ENCODE results near the gene EHMT1. TPM values are rescaled to one million over a fixed set of nuclear protein-coding genes. Genes with fewer than 3 reads are reported as not detected.
"Not testable (repeated sequence)": the region's sequence is repeated elsewhere in the genome, so short reads cannot be mapped to it uniquely, and the experiment has no call there.

Gene EHMT1
- total RNA-seq, 2 donors from 2014 or later: 67.5 to 69.3 TPM

DNA sequence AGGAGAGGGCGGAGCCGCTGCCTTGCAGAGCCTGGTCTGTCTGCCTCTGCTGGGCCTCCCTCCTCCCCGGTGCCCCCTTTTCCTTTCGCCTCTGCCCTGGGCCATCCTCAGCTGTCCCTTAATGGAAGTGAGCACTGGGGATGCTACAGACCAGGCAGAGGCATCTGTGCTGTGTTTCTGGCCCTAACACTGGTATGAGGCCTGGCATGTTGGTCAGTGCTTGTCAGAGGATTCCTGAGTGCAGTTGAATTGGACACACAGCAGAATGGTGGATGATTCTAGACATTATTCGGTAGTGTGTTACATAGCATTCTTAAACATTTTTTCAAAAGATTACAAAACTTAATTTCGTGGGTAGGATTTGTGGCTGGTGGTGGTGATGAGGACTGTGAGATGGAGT lies 88.6 kb downstream of the EHMT1 start:
- Mint-ChIP-seq H3K4me3 (no peak overlapping the region), H3K27me3 (ENCODE audit: low read depth) (no peaks in the 10 kb centered on the region), H3K36me3 (ENCODE audit: insufficient read depth in 2 of 2) (peaks cover 22 to 30% of the 10 kb centered on the region in 2 donors), H3K4me1 (ENCODE audit: low read depth) (peaks cover 41% of the 10 kb centered on the region), H3K27ac (peak overlapping the region; percentile 83), H3K9me3 (peaks cover 7 to 12% of the 10 kb centered on the region in 2 donors)
- DNase-seq (no peak), ATAC-seq (replicated peaks in 1 of 2) (no peak)

DNA sequence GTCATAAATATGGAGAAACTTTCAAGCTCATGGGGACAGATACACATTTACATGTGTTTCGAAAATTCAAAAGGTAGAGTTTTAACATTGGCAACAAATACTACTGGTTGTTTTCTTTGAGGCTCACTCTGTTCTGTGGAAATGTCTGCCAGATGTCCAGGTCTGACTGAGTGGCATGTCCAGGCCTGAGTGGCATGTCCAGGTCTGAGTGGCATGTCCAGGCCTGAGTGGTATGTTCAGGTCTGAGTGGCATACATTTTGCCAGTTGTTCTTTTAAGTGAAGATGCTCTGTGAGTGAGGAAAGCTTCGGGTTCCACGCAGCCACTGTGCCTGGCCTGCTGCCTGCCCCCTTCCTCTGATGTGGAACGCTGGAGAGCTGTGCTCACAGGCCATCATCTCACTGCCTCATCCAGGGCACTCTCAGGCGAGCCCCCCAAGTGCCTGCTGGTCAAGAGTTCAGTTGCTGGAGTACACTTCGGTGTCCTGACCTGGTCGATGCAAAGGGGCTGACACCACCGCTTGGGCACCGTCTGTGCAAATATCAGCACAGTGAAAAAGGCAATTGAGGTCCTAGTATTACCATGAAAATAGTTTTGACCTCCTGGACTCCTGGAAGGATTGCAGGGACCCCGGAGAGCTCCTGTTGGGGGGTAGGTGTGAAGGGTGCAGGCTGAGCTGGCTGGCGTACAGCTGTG lies 89.9 kb downstream of the EHMT1 start:
- peaks cover 36% of the 10 kb centered on the region for H3K4me1 Mint-ChIP-seq (ENCODE audit: low read depth)

DNA sequence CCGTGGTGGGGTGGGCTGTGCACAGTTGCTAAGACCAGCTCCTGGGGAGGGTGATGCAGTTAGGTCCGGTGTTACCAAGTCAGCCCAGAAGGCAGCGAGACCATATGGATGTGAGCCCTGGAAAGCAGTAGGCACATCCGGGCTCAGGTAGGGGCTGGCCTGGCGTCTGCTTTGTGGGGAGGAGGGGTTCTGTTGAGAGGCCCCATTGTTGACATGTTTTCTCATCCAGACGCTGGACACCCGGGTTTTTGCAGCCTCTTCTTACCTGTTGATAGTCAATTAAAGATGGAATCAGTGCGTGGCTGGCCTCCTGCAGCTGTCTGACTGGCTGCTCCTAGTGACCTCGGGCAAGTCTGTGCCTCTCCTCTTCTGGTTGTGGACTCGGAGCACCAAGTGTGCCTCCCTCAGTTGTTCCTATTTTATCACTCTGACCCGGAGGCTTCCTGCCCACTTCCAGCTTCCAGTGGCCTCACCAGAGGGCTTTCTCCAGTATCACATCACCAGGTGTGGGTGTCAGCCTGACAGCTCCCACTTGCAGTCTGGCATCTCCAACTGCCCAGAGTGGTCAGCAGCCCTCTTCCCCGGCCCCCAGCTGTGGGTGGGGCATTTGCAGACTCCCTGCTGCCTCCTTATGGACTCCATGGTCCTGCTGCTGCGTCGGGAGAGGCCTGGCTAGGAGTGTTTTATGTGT lies 90.8 kb downstream of the EHMT1 start:
- peaks cover 29% of the 10 kb centered on the region for H3K4me1 Mint-ChIP-seq (ENCODE audit: low read depth)
- H3K9me3 Mint-ChIP-seq: peaks cover 3 to 6% of the 10 kb centered on the region in 2 donors
- H3K4me3 Mint-ChIP-seq: no peak overlapping the region
- DNase-seq: no peak
- no peak overlapping the region for H3K27ac Mint-ChIP-seq
- peaks cover 17 to 23% of the 10 kb centered on the region in 2 donors for H3K36me3 Mint-ChIP-seq (ENCODE audit: insufficient read depth in 2 of 2)
- ATAC-seq (replicated peaks in 1 of 2): no peak
- no peaks in the 10 kb centered on the region for H3K27me3 Mint-ChIP-seq (ENCODE audit: low read depth)

More for the DNA sequence above, 89.9 kb downstream of the EHMT1 start:
- no peak overlapping the region for H3K27ac Mint-ChIP-seq
- peaks cover 1 to 5% of the 10 kb centered on the region in 2 donors for H3K9me3 Mint-ChIP-seq
- ATAC-seq (replicated peaks in 1 of 2): no peak
- no peak overlapping the region for H3K4me3 Mint-ChIP-seq
- peaks cover 15 to 21% of the 10 kb centered on the region in 2 donors for H3K36me3 Mint-ChIP-seq (ENCODE audit: insufficient read depth in 2 of 2)
- no peaks in the 10 kb centered on the region for H3K27me3 Mint-ChIP-seq (ENCODE audit: low read depth)
- DNase-seq: no peak

DNA sequence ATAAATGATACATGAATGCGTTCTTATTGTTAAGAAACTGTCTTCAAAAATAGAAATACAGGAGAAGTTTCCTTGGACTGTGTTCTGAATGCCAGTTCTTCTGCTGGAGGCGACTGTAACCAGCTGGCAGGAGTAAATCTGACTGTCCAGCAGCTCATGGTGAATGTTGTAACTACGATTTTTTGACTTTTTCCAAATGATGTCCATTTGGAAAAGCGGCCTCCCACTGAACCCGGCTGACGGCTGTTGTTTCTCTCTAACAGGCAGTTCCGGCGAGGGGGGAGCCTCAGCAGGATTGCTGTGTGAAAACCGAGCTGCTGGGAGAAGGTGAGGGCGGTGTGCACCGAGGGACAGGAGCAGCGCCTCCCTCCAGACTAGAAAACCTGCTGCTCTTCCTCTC lies 91.9 kb downstream of the EHMT1 start:
- DNase-seq (no peak), ATAC-seq (replicated peaks in 1 of 2) (no peak)
- no peak overlapping the region for H3K4me3 Mint-ChIP-seq
- H3K27ac Mint-ChIP-seq: no peak overlapping the region
- H3K36me3 Mint-ChIP-seq (ENCODE audit: insufficient read depth in 2 of 2): peaks cover 20 to 31% of the 10 kb centered on the region in 2 donors
- H3K9me3 Mint-ChIP-seq: peaks cover 3 to 4% of the 10 kb centered on the region in 2 donors
- H3K4me1 Mint-ChIP-seq (ENCODE audit: low read depth): peaks cover 27% of the 10 kb centered on the region
- H3K27me3 Mint-ChIP-seq (ENCODE audit: low read depth): no peaks in the 10 kb centered on the region

DNA sequence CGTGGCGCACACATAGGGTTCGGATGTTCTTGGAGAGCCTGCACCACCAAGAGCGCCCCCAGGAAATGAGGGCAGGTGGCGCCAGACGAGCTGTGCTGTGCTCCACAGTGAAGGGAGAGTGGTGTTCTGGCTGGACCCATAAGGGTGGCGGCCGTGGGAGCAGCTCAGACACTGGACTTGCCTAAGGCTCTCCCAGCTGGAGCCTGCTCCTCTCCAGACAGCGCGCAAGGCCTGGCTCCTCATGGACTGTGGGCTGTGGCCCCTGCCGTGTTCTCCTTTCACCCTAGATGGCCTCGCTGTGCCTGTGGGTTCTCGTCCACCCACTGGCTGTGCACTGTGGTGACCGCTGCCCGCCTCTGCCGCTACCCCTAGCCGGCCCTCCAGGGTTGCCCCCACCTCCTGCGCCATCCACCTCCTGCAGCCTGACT lies 92.9 kb downstream of the EHMT1 start:
- peaks cover 25 to 36% of the 10 kb centered on the region in 2 donors for H3K36me3 Mint-ChIP-seq (ENCODE audit: insufficient read depth in 2 of 2)

DNA sequence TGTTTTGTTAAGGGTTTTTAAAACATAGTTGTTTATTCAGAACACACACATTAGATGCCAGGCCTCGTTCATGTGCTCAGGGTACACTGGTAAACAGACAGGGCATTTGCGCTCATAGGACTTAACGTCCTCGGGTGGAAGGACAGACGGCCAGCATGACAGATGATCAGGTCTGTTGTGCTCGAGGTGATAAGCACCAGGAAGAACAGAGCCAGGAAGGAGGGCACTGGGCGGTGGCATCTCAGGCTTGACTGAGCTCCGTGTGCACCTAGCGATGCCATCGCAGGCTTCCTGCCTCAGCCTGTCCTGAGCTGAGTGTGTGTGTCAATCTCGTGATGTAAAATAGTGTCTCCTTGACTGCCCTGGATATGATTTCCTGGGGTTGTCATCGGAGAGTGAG lies 96.5 kb downstream of the EHMT1 start:
- Mint-ChIP-seq H3K27ac (peak overlapping the region; percentile 75), H3K36me3 (ENCODE audit: insufficient read depth in 2 of 2) (peaks cover 41 to 65% of the 10 kb centered on the region in 2 donors), H3K9me3 (peaks cover 5 to 11% of the 10 kb centered on the region in 2 donors), H3K27me3 (ENCODE audit: low read depth) (no peaks in the 10 kb centered on the region), H3K4me1 (ENCODE audit: low read depth) (peaks cover 11% of the 10 kb centered on the region), H3K4me3 (no peak overlapping the region)
- ATAC-seq (replicated peaks in 1 of 2) (no peak), DNase-seq (no peak)

More for the DNA sequence above, 92.9 kb downstream of the EHMT1 start:
- Mint-ChIP-seq H3K9me3 (peaks cover 5 to 6% of the 10 kb centered on the region in 2 donors), H3K27me3 (ENCODE audit: low read depth) (no peaks in the 10 kb centered on the region), H3K27ac (no peak overlapping the region), H3K4me1 (ENCODE audit: low read depth) (peaks cover 22% of the 10 kb centered on the region), H3K4me3 (no peak overlapping the region)
- DNase-seq (no peak), ATAC-seq (replicated peaks in 1 of 2) (no peak)

DNA sequence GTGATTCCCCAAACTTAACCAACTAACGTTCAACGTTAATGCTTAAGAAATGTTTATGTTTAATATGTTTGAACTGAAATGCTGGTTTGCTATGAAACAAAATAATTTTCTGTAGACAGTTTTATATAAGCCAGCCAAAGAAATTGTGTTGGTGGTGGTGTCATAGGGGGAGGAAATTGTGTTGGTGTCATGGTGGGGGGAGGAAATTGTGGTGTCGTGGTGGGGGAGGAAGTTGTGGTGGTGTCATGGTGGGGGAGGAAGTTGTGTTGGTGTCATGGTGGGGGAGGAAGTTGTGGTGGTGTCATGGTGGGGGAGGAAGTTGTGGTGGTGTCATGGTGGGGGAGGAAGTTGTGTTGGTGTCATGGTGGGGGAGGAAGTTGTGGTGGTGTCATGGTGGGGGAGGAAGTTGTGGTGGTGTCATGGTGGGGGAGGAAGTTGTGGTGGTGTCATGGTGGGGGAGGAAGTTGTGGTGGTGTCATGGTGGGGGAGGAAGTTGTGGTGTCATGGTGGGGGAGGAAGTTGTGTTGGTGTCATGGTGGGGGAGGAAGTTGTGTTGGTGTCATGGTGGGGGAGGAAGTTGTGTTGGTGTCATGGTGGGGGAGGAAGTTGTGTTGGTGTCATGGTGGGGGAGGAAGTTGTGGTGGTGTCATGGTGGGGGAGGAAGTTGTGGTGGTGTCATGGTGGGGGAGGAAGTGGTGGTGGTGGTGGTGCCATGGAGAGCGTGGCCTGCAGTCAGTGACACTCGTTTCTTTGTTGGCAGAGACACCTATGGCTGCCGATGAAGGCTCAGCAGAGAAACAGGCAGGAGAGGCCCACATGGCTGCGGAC lies 97.3 kb downstream of the EHMT1 start:
- Mint-ChIP-seq H3K36me3 (ENCODE audit: insufficient read depth in 2 of 2) (peaks cover 39 to 67% of the 10 kb centered on the region in 2 donors), H3K9me3 (peaks cover 5 to 11% of the 10 kb centered on the region in 2 donors), H3K4me3 (peak overlapping the region in 1 of 2 donors; percentile 58), H3K4me1 (ENCODE audit: low read depth) (peaks cover 11% of the 10 kb centered on the region), H3K27ac (peak overlapping the region; percentile 97)
- DNase-seq; ATAC-seq (replicated peaks in 1 of 2); H3K27me3 Mint-ChIP-seq (ENCODE audit: low read depth): not testable (repeated sequence)

DNA sequence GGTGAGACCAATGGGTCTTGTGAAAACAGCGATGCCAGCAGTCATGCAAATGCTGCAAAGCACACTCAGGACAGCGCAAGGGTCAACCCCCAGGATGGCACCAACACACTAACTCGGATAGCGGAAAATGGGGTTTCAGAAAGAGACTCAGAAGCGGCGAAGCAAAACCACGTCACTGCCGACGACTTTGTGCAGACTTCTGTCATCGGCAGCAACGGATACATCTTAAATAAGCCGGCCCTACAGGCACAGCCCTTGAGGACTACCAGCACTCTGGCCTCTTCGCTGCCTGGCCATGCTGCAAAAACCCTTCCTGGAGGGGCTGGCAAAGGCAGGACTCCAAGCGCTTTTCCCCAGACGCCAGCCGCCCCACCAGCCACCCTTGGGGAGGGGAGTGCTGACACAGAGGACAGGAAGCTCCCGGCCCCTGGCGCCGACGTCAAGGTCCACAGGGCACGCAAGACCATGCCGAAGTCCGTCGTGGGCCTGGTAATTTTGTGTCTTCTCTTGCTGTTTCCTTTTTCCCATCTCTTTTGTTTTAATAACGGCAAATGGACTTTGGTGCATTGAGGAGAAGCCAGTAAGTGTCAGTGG lies 98.0 kb downstream of the EHMT1 start:
- DNase-seq (no peak), ATAC-seq (replicated peaks in 1 of 2) (no peak)
- Mint-ChIP-seq H3K9me3 (peaks cover 9 to 14% of the 10 kb centered on the region in 2 donors), H3K27me3 (ENCODE audit: low read depth) (no peaks in the 10 kb centered on the region), H3K4me1 (ENCODE audit: low read depth) (peaks cover 17% of the 10 kb centered on the region), H3K4me3 (no peak overlapping the region), H3K27ac (peak overlapping the region; percentile 61), H3K36me3 (ENCODE audit: insufficient read depth in 2 of 2) (peaks cover 39 to 68% of the 10 kb centered on the region in 2 donors)

DNA sequence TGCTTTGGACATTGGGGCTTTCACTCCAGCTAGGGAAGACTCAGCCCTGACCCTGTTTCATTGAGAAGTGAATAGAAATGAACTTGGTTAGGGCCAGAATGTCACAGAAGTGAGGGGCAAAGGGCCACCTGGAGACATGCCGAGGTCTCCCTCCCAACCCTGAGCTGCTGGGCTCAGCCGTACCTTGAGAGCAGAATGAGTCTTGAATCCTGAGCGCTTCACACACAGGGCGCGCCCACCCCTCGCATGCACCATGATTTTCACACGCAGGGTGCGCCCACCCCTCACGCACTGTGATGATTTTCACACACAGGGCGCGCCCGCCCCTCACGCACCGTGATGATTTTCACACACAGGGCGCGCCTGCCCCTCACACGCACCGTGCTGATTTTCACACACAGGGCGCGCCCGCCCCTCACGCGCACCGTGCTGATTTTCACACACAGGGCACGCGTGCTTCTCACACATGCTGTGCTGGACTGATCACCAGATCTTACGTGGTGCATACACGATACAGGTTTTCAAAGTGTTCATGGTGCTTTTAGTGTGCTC lies 99.0 kb downstream of the EHMT1 start:
- Mint-ChIP-seq H3K27me3 (ENCODE audit: low read depth) (no peaks in the 10 kb centered on the region), H3K4me3 (no peak overlapping the region), H3K9me3 (peaks cover 9 to 14% of the 10 kb centered on the region in 2 donors), H3K4me1 (ENCODE audit: low read depth) (peaks cover 27% of the 10 kb centered on the region), H3K27ac (no peak overlapping the region), H3K36me3 (ENCODE audit: insufficient read depth in 2 of 2) (peaks cover 34 to 66% of the 10 kb centered on the region in 2 donors)
- ATAC-seq (replicated peaks in 1 of 2) (no peak), DNase-seq (no peak)

DNA sequence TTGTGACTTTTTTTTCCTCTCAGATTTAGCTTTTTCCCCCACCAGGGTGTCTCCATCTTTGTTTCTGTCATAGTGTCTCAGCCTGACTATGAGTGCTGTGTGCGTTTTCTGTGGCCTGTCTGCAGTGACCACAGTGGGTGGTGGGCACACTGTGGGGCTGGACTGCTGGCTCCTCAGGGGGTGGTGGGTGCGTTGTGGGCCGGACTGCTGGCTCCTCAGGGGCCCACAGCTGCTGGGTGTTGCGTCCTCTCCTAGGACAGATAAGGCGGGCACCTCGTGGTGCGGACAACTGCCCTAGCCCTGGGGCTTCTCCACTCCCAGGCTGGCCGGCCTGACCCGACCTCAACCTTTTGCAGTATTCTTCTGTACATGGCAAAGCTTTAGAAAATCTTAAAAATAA lies 100.4 kb downstream of the EHMT1 start:
- H3K4me1 Mint-ChIP-seq (ENCODE audit: low read depth): peaks cover 37% of the 10 kb centered on the region
- H3K27ac Mint-ChIP-seq: no peak overlapping the region
- no peaks in the 10 kb centered on the region for H3K27me3 Mint-ChIP-seq (ENCODE audit: low read depth)
- H3K36me3 Mint-ChIP-seq (ENCODE audit: insufficient read depth in 2 of 2): peaks cover 30 to 63% of the 10 kb centered on the region in 2 donors
- DNase-seq: no peak
- no peak overlapping the region for H3K4me3 Mint-ChIP-seq
- H3K9me3 Mint-ChIP-seq: peaks cover 6 to 11% of the 10 kb centered on the region in 2 donors
- ATAC-seq (replicated peaks in 1 of 2): no peak

DNA sequence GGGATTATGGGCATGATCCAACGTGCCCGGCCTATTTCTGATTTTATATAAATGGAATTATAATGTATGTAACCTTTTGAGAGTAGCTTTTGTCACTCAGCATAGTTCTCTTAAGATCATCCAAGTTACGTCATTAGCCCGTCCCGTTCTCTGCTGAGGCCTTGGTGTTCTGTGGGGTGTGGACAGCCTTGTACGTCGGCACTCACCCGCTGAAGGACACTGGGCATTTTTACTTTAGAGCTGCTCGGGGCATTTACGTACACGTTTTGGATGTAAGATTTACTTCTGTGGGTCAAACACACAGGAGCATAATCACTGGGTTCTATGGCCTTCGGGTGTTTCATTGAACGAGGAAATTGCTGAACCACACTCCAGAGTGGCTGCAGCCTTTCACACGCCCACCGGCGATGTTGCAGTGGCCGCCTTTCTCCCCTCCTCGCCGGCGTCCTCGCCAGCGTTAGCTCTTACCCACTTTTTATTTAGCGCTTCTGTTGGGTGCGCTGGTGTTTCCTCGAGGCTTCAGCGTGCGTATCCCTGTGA lies 101.8 kb downstream of the EHMT1 start:
- Mint-ChIP-seq H3K27ac (no peak overlapping the region), H3K36me3 (ENCODE audit: insufficient read depth in 2 of 2) (peaks cover 28 to 64% of the 10 kb centered on the region in 2 donors), H3K4me1 (ENCODE audit: low read depth) (peaks cover 30% of the 10 kb centered on the region), H3K9me3 (peaks cover 6 to 15% of the 10 kb centered on the region in 2 donors), H3K27me3 (ENCODE audit: low read depth) (no peaks in the 10 kb centered on the region), H3K4me3 (no peak overlapping the region)
- no peak for ATAC-seq (replicated peaks in 1 of 2)
- peak in 1 of 2 donors; percentile 24 for DNase-seq

DNA sequence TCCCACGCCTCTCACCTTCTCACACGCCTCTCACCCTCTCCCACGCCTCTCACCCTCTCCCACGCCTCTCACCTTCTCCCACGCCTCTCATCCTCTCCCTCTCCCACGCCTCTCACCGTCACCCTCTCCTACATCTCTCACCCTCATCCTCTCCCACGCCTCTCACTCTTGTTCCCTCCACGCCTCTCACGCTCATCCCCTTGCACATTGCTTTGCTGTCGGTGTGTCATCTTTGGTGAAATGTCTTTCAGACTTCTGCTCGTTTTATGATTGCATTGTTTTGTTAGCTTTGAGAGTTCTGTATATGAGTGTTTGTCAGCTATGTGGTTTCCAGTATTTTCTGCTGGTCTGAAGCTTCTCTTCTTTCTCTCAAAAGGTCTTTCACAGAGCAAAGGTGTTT lies 102.7 kb downstream of the EHMT1 start:
- Mint-ChIP-seq H3K4me3 (peak overlapping the region; percentile 36 to 86), H3K27me3 (ENCODE audit: low read depth) (no peaks in the 10 kb centered on the region), H3K4me1 (ENCODE audit: low read depth) (peaks cover 35% of the 10 kb centered on the region), H3K36me3 (ENCODE audit: insufficient read depth in 2 of 2) (peaks cover 25 to 69% of the 10 kb centered on the region in 2 donors), H3K27ac (peak overlapping the region; percentile 92), H3K9me3 (peaks cover 4 to 14% of the 10 kb centered on the region in 2 donors)
- DNase-seq (peak; percentile 44 to 69), ATAC-seq (replicated peaks in 1 of 2) (peak; percentile 86 to 89)

Data from activated T-cell treated with anti-CD3 and anti-CD28 coated beads, Interleukin-2, amount 50 U/mL, for 72 hours (primary cell).